Measurements from ENCODE around the gene KRTAP8-1.

DNA sequence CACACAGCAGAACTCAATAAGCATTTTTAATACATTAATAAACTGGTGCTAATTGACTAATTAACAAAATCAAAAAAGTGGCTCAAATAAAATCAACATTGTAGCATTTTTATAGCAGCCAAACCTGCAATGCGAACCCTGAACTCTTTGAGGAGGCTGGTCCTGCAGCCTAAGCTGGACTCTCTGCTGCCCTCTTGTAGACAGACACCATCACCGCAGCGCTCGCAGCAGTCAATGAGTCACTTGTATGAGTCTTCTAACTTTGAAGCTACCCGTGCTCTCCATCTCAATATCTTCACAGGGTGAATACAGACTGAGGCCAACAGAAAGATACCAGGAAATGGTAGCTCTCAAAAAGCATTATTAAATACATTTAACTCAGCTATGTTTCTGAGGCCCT, 26.2 kb upstream of the KRTAP8-1 start:
- TF ChIP-seq, protein P1, sequence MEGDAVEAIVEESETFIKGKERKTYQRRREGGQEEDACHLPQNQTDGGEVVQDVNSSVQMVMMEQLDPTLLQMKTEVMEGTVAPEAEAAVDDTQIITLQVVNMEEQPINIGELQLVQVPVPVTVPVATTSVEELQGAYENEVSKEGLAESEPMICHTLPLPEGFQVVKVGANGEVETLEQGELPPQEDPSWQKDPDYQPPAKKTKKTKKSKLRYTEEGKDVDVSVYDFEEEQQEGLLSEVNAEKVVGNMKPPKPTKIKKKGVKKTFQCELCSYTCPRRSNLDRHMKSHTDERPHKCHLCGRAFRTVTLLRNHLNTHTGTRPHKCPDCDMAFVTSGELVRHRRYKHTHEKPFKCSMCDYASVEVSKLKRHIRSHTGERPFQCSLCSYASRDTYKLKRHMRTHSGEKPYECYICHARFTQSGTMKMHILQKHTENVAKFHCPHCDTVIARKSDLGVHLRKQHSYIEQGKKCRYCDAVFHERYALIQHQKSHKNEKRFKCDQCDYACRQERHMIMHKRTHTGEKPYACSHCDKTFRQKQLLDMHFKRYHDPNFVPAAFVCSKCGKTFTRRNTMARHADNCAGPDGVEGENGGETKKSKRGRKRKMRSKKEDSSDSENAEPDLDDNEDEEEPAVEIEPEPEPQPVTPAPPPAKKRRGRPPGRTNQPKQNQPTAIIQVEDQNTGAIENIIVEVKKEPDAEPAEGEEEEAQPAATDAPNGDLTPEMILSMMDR (IDR thresholded peaks at IDR 0.05): peak in 1 of 6 experiments; percentile 23
- no peak for TF ChIP-seq POLR2A (IDR thresholded peaks at IDR 0.05)

Data from esophagus squamous epithelium (tissue), 4 donors.